ENCODE measurements around the gene DNAJB6. TPM values are rescaled to one million over a fixed set of nuclear protein-coding genes. Genes with fewer than 3 reads are reported as not detected.
A peak's percentile ranks its signal among the peaks of the same experiment; 100 is the strongest.
"Not testable (repeated sequence)": the region's sequence is repeated elsewhere in the genome, so short reads cannot be mapped to it uniquely, and the experiment has no call there.

Gene DNAJB6
- total and polyA plus RNA-seq, 3 experiments from 2014 or later, result 121 to 147 (median 124) TPM

- Histone ChIP-seq H3K4me3 (ENCODE audit: low read length) (no peak overlapping the region), H3K27me3 (ENCODE audit: insufficient read depth, low read length, poor library complexity, severe bottlenecking) (no peaks in the 10 kb centered on the region), H3K9me3 (ENCODE audit: low read length) (no peaks in the 10 kb centered on the region), H3K4me1 (ENCODE audit: insufficient read depth, low read length) (no peaks in the 10 kb centered on the region), H3K36me3 (ENCODE audit: insufficient read depth, low read length) (no peaks in the 10 kb centered on the region), H3K27ac (ENCODE audit: low read depth, low read length) (no peak overlapping the region)
- H3K4me3 Mint-ChIP-seq, result no peak overlapping the region
- no peaks in the 10 kb centered on the region for H3K4me1 Mint-ChIP-seq
- peaks cover under 1 to 3% of the 10 kb centered on the region in 2 donors for H3K27me3 Mint-ChIP-seq
- CTCF ChIA-PET, result interaction anchor here (1.8 kb wide), 1 partner anchor 27 kb away, joined by 5 read pairs; no protein-coding TSS in a partner anchor
- H3K27ac Mint-ChIP-seq, result no peak overlapping the region
- POLR2A ChIA-PET, result no interaction called here
- DNase-seq, result no peak
- peaks cover 0 to 1% (median 0%) of the 10 kb centered on the region in 5 donors for H3K9me3 Mint-ChIP-seq
- no peaks in the 10 kb centered on the region for H3K36me3 Mint-ChIP-seq
Measured at GRCh38 chr7:157444011-157444842, 107.4 kb downstream of the DNAJB6 start.

- ChIA-PET CTCF (interaction anchor here (1.8 kb wide), 1 partner anchor 27 kb away, joined by 5 read pairs; no protein-coding TSS in a partner anchor), POLR2A (no interaction called here)
- no peaks in the 10 kb centered on the region for H3K9me3 ChIP-seq (ENCODE audit: low read length)
- H3K27ac ChIP-seq (ENCODE audit: low read depth, low read length), result no peak overlapping the region
- peak overlapping the region in 1 of 8 donors; percentile 22 for H3K27ac Mint-ChIP-seq
- no peak for DNase-seq
- no peaks in the 10 kb centered on the region for H3K27me3 ChIP-seq (ENCODE audit: insufficient read depth, low read length, poor library complexity, severe bottlenecking)
- H3K36me3 ChIP-seq (ENCODE audit: insufficient read depth, low read length), result no peaks in the 10 kb centered on the region
- H3K27me3 Mint-ChIP-seq, result peaks cover 0 to 3% of the 10 kb centered on the region in 2 donors
- no peak overlapping the region for H3K4me3 ChIP-seq (ENCODE audit: low read length)
- H3K4me1 ChIP-seq (ENCODE audit: insufficient read depth, low read length), result no peaks in the 10 kb centered on the region
- no peaks in the 10 kb centered on the region for H3K4me1 Mint-ChIP-seq
- H3K9me3 Mint-ChIP-seq, result peaks cover 0 to 2% (median 0%) of the 10 kb centered on the region in 5 donors
- no peaks in the 10 kb centered on the region for H3K36me3 Mint-ChIP-seq
- no peak overlapping the region for H3K4me3 Mint-ChIP-seq
Measured at GRCh38 chr7:157444843-157445135, 108.0 kb downstream of the DNAJB6 start.

GRCh38 chr7:157445246-157445955 is 108.6 kb downstream of the DNAJB6 start:
- peaks cover 0 to 5% (median 3%) of the 10 kb centered on the region in 5 donors for H3K9me3 Mint-ChIP-seq
- H3K4me3 Mint-ChIP-seq, result no peak overlapping the region
- H3K36me3 Mint-ChIP-seq, result no peaks in the 10 kb centered on the region
- no peaks in the 10 kb centered on the region for H3K4me1 Mint-ChIP-seq
- H3K27me3 ChIP-seq (ENCODE audit: insufficient read depth, low read length, poor library complexity, severe bottlenecking), result no peaks in the 10 kb centered on the region
- no peaks in the 10 kb centered on the region for H3K9me3 ChIP-seq (ENCODE audit: low read length)
- H3K27ac ChIP-seq (ENCODE audit: low read depth, low read length), result no peak overlapping the region
- ChIA-PET CTCF (interaction anchor here (1.8 kb wide), 1 partner anchor 26 kb away, joined by 5 read pairs; no protein-coding TSS in a partner anchor), POLR2A (no interaction called here)
- H3K27ac Mint-ChIP-seq, result no peak overlapping the region
- H3K27me3 Mint-ChIP-seq, result peaks cover 2 to 3% of the 10 kb centered on the region in 2 donors
- no peak for DNase-seq
- no peak overlapping the region for H3K4me3 ChIP-seq (ENCODE audit: low read length)
- no peaks in the 10 kb centered on the region for H3K4me1 ChIP-seq (ENCODE audit: insufficient read depth, low read length)
- H3K36me3 ChIP-seq (ENCODE audit: insufficient read depth, low read length), result no peaks in the 10 kb centered on the region

GRCh38 chr7:157445956-157446295 is 109.1 kb downstream of the DNAJB6 start:
- Histone ChIP-seq H3K27ac (ENCODE audit: low read depth, low read length) (no peak overlapping the region), H3K4me1 (ENCODE audit: insufficient read depth, low read length) (no peaks in the 10 kb centered on the region), H3K9me3 (ENCODE audit: low read length) (no peaks in the 10 kb centered on the region), H3K27me3 (ENCODE audit: insufficient read depth, low read length, poor library complexity, severe bottlenecking) (no peaks in the 10 kb centered on the region), H3K4me3 (ENCODE audit: low read length) (no peak overlapping the region), H3K36me3 (ENCODE audit: insufficient read depth, low read length) (no peaks in the 10 kb centered on the region)
- Mint-ChIP-seq H3K4me3 (no peak overlapping the region), H3K36me3 (no peaks in the 10 kb centered on the region), H3K9me3 (peaks cover 0 to 5% (median 3%) of the 10 kb centered on the region in 5 donors), H3K27me3 (peaks cover 2 to 3% of the 10 kb centered on the region in 2 donors), H3K4me1 (no peaks in the 10 kb centered on the region), H3K27ac (no peak overlapping the region)
- POLR2A ChIA-PET, result no interaction called here
- CTCF ChIA-PET, result interaction anchor here (1.8 kb wide), 1 partner anchor 25 kb away, joined by 5 read pairs; no protein-coding TSS in a partner anchor
- no peak for DNase-seq

- Mint-ChIP-seq H3K36me3 (no peaks in the 10 kb centered on the region), H3K9me3 (peaks cover 0 to 5% (median 4%) of the 10 kb centered on the region in 5 donors), H3K27ac (no peak overlapping the region), H3K27me3 (peaks cover 2 to 3% of the 10 kb centered on the region in 2 donors), H3K4me1 (no peaks in the 10 kb centered on the region), H3K4me3 (no peak overlapping the region)
- POLR2A ChIA-PET, result interaction anchor here (0.6 kb wide), 1 partner anchor 52 kb away, joined by 4 read pairs; no protein-coding TSS in a partner anchor
- CTCF ChIA-PET, result no interaction called here
- H3K9me3 ChIP-seq (ENCODE audit: low read length), result no peaks in the 10 kb centered on the region
- no peaks in the 10 kb centered on the region for H3K4me1 ChIP-seq (ENCODE audit: insufficient read depth, low read length)
- no peaks in the 10 kb centered on the region for H3K27me3 ChIP-seq (ENCODE audit: insufficient read depth, low read length, poor library complexity, severe bottlenecking)
- DNase-seq, result no peak
- H3K36me3 ChIP-seq (ENCODE audit: insufficient read depth, low read length), result no peaks in the 10 kb centered on the region
- H3K4me3 ChIP-seq (ENCODE audit: low read length), result no peak overlapping the region
- no peak overlapping the region for H3K27ac ChIP-seq (ENCODE audit: low read depth, low read length)
Measured at GRCh38 chr7:157446322-157446721, 109.5 kb downstream of the DNAJB6 start.

GRCh38 chr7:157454003-157454402 is 117.2 kb downstream of the DNAJB6 start:
- H3K4me1 Mint-ChIP-seq, POLR2A ChIA-PET, DNase-seq: not testable (repeated sequence)

GRCh38 chr7:157457355-157458253 is 120.8 kb downstream of the DNAJB6 start:
- no peaks in the 10 kb centered on the region for H3K27me3 ChIP-seq (ENCODE audit: insufficient read depth, low read length, poor library complexity, severe bottlenecking)
- H3K9me3 Mint-ChIP-seq, result peaks cover 3 to 16% (median 9%) of the 10 kb centered on the region in 5 donors
- H3K4me1 ChIP-seq (ENCODE audit: insufficient read depth, low read length), result no peaks in the 10 kb centered on the region
- H3K27me3 Mint-ChIP-seq, result peaks cover 7% of the 10 kb centered on the region in 2 donors
- ChIA-PET POLR2A (no interaction called here), CTCF (no interaction called here)
- no peaks in the 10 kb centered on the region for H3K36me3 ChIP-seq (ENCODE audit: insufficient read depth, low read length)
- H3K27ac ChIP-seq (ENCODE audit: low read depth, low read length), result no peak overlapping the region
- peaks cover 3 to 11% (median 9%) of the 10 kb centered on the region in 3 donors for H3K4me1 Mint-ChIP-seq
- no peaks in the 10 kb centered on the region for H3K9me3 ChIP-seq (ENCODE audit: low read length)
- no peak overlapping the region for H3K4me3 ChIP-seq (ENCODE audit: low read length)
- no peak overlapping the region for H3K4me3 Mint-ChIP-seq
- no peak for DNase-seq
- H3K36me3 Mint-ChIP-seq, result peaks cover 0 to 2% (median 0%) of the 10 kb centered on the region in 3 donors
- no peak overlapping the region for H3K27ac Mint-ChIP-seq

More at GRCh38 chr7:157454003-157454402, 117.2 kb downstream of the DNAJB6 start:
- CTCF ChIA-PET; H3K27ac ChIP-seq (ENCODE audit: low read depth, low read length); H3K4me1 ChIP-seq (ENCODE audit: insufficient read depth, low read length); H3K4me3 Mint-ChIP-seq; H3K27me3 Mint-ChIP-seq; H3K4me3 ChIP-seq (ENCODE audit: low read length); H3K27ac Mint-ChIP-seq; H3K36me3 Mint-ChIP-seq; H3K27me3 ChIP-seq (ENCODE audit: insufficient read depth, low read length, poor library complexity, severe bottlenecking); H3K36me3 ChIP-seq (ENCODE audit: insufficient read depth, low read length); H3K9me3 ChIP-seq (ENCODE audit: low read length): not testable (repeated sequence)
- H3K9me3 Mint-ChIP-seq, result peaks cover 3 to 19% (median 11%) of the 10 kb centered on the region in 5 donors
